ENCODE data around the gene BSN.

Gene BSN

DNA sequence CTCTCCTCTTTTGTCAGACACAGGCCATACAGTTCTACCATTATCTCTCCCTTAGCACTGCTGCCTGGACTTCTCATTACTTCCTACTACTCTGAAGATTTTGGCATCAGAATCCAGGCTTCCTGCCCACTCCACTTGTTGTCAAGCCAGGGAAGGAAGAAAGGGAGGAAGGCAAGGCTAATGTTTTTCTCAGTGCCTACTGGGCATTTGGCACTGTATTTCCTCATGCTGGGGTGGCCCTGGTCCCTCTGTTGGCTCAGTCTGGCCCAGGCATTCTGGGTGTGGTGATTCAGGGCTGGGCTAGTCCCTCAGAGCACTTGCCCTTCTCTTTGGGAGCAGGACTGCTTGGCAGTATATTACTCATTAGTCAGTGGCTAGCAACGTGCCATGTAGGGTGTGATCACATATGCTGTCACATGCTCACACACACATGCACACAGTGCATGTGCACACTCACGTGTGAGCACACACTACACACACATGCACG is 52.9 kb downstream of the BSN start:
- H3K4me3 ChIP-seq (ENCODE audit: low read depth, low read length), result no peak overlapping the region
- no peak for DNase-seq
- no peak overlapping the region for H3K27ac ChIP-seq

GRCh38 chr3:49607796-49608195 is 53.5 kb downstream of the BSN start:
- in situ Hi-C loops (cut with HindIII; ENCODE audit: low pct_ligation_motif_present, low sequenced_read_pairs), result no loop called here
- Histone ChIP-seq H3K4me3 (ENCODE audit: low read depth, low read length) (no peak overlapping the region), H3K27me3 (replicated peaks) (no peaks in the 10 kb centered on the region), H3K36me3 (replicated peaks) (no peaks in the 10 kb centered on the region), H3K27ac (no peak overlapping the region)
- peak; percentile 60 for TF ChIP-seq CTCF (IDR thresholded peaks at IDR 0.05; ENCODE audit: low read depth, low read length, missing control alignments)
- no peak for DNase-seq

More for the DNA sequence above, 52.9 kb downstream of the BSN start:
- Histone ChIP-seq H3K36me3 (replicated peaks) (no peaks in the 10 kb centered on the region), H3K27me3 (replicated peaks) (no peaks in the 10 kb centered on the region)
- in situ Hi-C loops (cut with HindIII; ENCODE audit: low pct_ligation_motif_present, low sequenced_read_pairs), result no loop called here
- TF ChIP-seq CTCF (IDR thresholded peaks at IDR 0.05; ENCODE audit: low read depth, low read length, missing control alignments), result no peak

GRCh38 chr3:49609314-49609713 is 55.0 kb downstream of the BSN start:
- H3K27me3 ChIP-seq (replicated peaks), result no peaks in the 10 kb centered on the region
- H3K27ac ChIP-seq, result no peak overlapping the region
- no peaks in the 10 kb centered on the region for H3K36me3 ChIP-seq (replicated peaks)
- DNase-seq, result no peak
- in situ Hi-C loops (cut with HindIII; ENCODE audit: low pct_ligation_motif_present, low sequenced_read_pairs), result no loop called here
- H3K4me3 ChIP-seq (ENCODE audit: low read depth, low read length), result no peak overlapping the region
- TF ChIP-seq CTCF (IDR thresholded peaks at IDR 0.05; ENCODE audit: low read depth, low read length, missing control alignments), result no peak

DNA sequence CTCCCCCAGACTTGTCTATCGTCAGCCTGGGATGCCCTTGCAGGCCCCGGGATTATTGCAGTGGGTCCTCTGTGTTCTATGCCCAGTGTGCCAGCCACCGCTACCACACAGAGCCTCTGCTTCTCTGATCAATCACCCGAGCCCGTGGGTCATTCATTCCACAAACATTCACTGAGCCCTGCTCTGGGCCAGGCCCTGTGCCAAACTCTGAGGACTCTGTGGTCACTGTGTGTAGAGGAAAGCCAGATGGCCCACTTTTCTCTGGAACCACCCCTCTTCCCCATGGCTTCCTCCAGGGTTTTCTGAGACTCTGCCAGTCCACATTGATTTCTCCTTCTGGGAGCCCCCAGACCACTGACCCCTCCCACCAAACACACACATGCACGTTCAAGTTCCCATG is 55.5 kb downstream of the BSN start:
- TF ChIP-seq CTCF (IDR thresholded peaks at IDR 0.05; ENCODE audit: low read depth, low read length, missing control alignments), result no peak
- no peak overlapping the region for H3K4me3 ChIP-seq (ENCODE audit: low read depth, low read length)
- in situ Hi-C loops (cut with HindIII; ENCODE audit: low pct_ligation_motif_present, low sequenced_read_pairs), result no loop called here
- no peak for DNase-seq
- H3K27me3 ChIP-seq (replicated peaks), result no peaks in the 10 kb centered on the region
- H3K27ac ChIP-seq, result no peak overlapping the region
- no peaks in the 10 kb centered on the region for H3K36me3 ChIP-seq (replicated peaks)

GRCh38 chr3:49610666-49611280 is 56.5 kb downstream of the BSN start:
- no peaks in the 10 kb centered on the region for H3K27me3 ChIP-seq (replicated peaks)
- in situ Hi-C loops (cut with HindIII; ENCODE audit: low pct_ligation_motif_present, low sequenced_read_pairs), result no loop called here
- H3K27ac ChIP-seq, result no peak overlapping the region
- no peaks in the 10 kb centered on the region for H3K36me3 ChIP-seq (replicated peaks)
- no peak for DNase-seq
- no peak overlapping the region for H3K4me3 ChIP-seq (ENCODE audit: low read depth, low read length)
- TF ChIP-seq CTCF (IDR thresholded peaks at IDR 0.05; ENCODE audit: low read depth, low read length, missing control alignments), result no peak

GRCh38 chr3:49611291-49611690 is 57.0 kb downstream of the BSN start:
- no peaks in the 10 kb centered on the region for H3K36me3 ChIP-seq (replicated peaks)
- H3K4me3 ChIP-seq (ENCODE audit: low read depth, low read length), result no peak overlapping the region
- H3K27ac ChIP-seq, result no peak overlapping the region
- in situ Hi-C loops (cut with HindIII; ENCODE audit: low pct_ligation_motif_present, low sequenced_read_pairs), result no loop called here
- TF ChIP-seq CTCF (IDR thresholded peaks at IDR 0.05; ENCODE audit: low read depth, low read length, missing control alignments), result no peak
- H3K27me3 ChIP-seq (replicated peaks), result no peaks in the 10 kb centered on the region
- DNase-seq, result no peak

Data from brain microvascular endothelial cell (primary cell).